WTC11 (cell line): ENCODE data around the gene SAMD8.

Experiments
- AFF4 ChIP-seq: sonication (generic); formaldehyde crosslinking; IDR thresholded peaks from 2 replicates; pipeline ENCODE4 v1.8.1; 2023; ENCODE audit warnings: mild to moderate bottlenecking, missing genetic modification reagents, borderline replicate concordance
- ATF1 ChIP-seq: sonication (generic); formaldehyde crosslinking; IDR thresholded peaks from 2 replicates; pipeline ENCODE4 v1.8.1; 2023; ENCODE audit warnings: mild to moderate bottlenecking, moderate library complexity, missing genetic modification reagents
- ATF3 ChIP-seq: sonication (generic); formaldehyde crosslinking; conservative IDR thresholded peaks from 2 replicates; pipeline ENCODE4 v1.8.1; 2022; ENCODE audit warnings: mild to moderate bottlenecking, missing genetic modification reagents
- CTCF ChIP-seq: fragments of 200-600 bp; IDR thresholded peaks from 2 replicates; pipeline ENCODE4 v1.8.0; 2022; ENCODE audit warnings: antibody characterized with exemption
- E2F1 ChIP-seq: sonication (generic); formaldehyde crosslinking; IDR thresholded peaks from 2 replicates; pipeline ENCODE4 v1.8.0; 2022; ENCODE audit warnings: mild to moderate bottlenecking, missing genetic modification reagents
- HMGXB4 ChIP-seq: sonication (generic); formaldehyde crosslinking; IDR thresholded peaks from 2 replicates; pipeline ENCODE4 v1.8.1; 2023; ENCODE audit warnings: mild to moderate bottlenecking, moderate library complexity, missing genetic modification reagents
- IRF2 ChIP-seq: sonication (generic); formaldehyde crosslinking; IDR thresholded peaks from 2 replicates; pipeline ENCODE4 v1.8.0; 2022; ENCODE audit warnings: low read depth, missing genetic modification reagents, borderline replicate concordance
- MAX ChIP-seq: sonication (generic); formaldehyde crosslinking; IDR thresholded peaks from 2 replicates; pipeline ENCODE4 v1.8.0; 2022; ENCODE audit warnings: mild to moderate bottlenecking, missing genetic modification reagents
- NR1H2 ChIP-seq: sonication (generic); formaldehyde crosslinking; IDR thresholded peaks from 2 replicates; pipeline ENCODE4 v1.9.0; 2021; ENCODE audit warnings: mild to moderate bottlenecking, moderate library complexity, missing genetic modification reagents
- PREB ChIP-seq: sonication (generic); formaldehyde crosslinking; IDR thresholded peaks from 2 replicates; pipeline ENCODE4 v1.8.1; 2022; ENCODE audit warnings: mild to moderate bottlenecking, missing genetic modification reagents, moderate library complexity, borderline replicate concordance
- SOX15 ChIP-seq: fragments of 250-450 bp; sonication (Bioruptor Pico); IDR thresholded peaks from 2 replicates; pipeline ENCODE4 v1.9.0; 2021; ENCODE audit warnings: mild to moderate bottlenecking
- TEAD4 ChIP-seq: sonication (generic); formaldehyde crosslinking; IDR thresholded peaks from 2 replicates; pipeline ENCODE4 v1.8.0; 2022; ENCODE audit warnings: mild to moderate bottlenecking, missing genetic modification reagents
- USF1 ChIP-seq: sonication (generic); formaldehyde crosslinking; IDR thresholded peaks from 2 replicates; pipeline ENCODE4 v1.8.0; 2022; ENCODE audit warnings: mild to moderate bottlenecking, missing genetic modification reagents
- ZBTB21 ChIP-seq: sonication (generic); formaldehyde crosslinking; IDR thresholded peaks from 2 replicates; pipeline ENCODE4 v1.8.1; 2023; ENCODE audit warnings: mild to moderate bottlenecking, missing genetic modification reagents, borderline replicate concordance

GRCh38 chr10:75189266-75190096, 78.0 kb downstream of the SAMD8 start:
- TF ChIP-seq USF1 (no peak), CTCF (no peak), MAX (CRISPR knock-in tag) (no peak), HMGXB4 (no peak), ATF3 (CRISPR knock-in tag) (no peak), AFF4 (no peak), ZBTB21 (CRISPR knock-in tag) (no peak), E2F1 (CRISPR knock-in tag) (no peak), PREB (no peak), TEAD4 (CRISPR knock-in tag) (no peak), IRF2 (no peak), NR1H2 (CRISPR knock-in tag) (no peak), ATF1 (CRISPR knock-in tag) (no peak), SOX15 (CRISPR knock-in tag) (no peak)
